ENCODE data around the gene TGIF1.

GRCh38 chr18:3447068-3447894 is 2.7 kb upstream of the TGIF1 start:
- TF ChIP-seq CTCF (conservative IDR thresholded peaks at IDR 0.05; ENCODE audit: low read length) = no peak
- TF ChIP-seq EZH2phosphoT487 (IDR thresholded peaks at IDR 0.05; ENCODE audit: borderline replicate concordance, low read depth, low read length) = no peak
